LNCAP (cell line): ENCODE measurements around the gene HMGN4.

Experiments
- TF ChIP-seq, protein P1 (sequence below): fragments of 450-650 bp; IDR thresholded peaks from 2 replicates; pipeline ENCODE4 v1.5.1; 2017; ENCODE audit warnings: mild to moderate bottlenecking

Gene HMGN4

DNA sequence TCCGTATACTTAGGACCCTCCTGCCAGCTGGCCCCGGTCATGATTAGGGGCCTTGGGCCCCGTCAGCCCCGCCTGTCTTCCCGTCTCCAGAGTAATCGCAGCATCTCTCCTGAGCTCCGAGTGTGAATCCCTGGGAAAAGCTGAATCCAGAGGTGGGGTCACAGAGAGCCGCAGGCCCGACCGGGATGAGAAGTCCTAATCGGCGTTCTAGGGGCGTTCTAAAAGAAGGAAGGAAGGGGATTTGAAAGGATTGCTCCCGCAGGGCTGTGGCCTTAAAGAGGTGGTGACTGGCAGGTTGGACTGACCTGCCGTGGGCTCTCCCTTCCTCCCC, 371 bp downstream of the HMGN4 start:
- TF ChIP-seq, protein P1, sequence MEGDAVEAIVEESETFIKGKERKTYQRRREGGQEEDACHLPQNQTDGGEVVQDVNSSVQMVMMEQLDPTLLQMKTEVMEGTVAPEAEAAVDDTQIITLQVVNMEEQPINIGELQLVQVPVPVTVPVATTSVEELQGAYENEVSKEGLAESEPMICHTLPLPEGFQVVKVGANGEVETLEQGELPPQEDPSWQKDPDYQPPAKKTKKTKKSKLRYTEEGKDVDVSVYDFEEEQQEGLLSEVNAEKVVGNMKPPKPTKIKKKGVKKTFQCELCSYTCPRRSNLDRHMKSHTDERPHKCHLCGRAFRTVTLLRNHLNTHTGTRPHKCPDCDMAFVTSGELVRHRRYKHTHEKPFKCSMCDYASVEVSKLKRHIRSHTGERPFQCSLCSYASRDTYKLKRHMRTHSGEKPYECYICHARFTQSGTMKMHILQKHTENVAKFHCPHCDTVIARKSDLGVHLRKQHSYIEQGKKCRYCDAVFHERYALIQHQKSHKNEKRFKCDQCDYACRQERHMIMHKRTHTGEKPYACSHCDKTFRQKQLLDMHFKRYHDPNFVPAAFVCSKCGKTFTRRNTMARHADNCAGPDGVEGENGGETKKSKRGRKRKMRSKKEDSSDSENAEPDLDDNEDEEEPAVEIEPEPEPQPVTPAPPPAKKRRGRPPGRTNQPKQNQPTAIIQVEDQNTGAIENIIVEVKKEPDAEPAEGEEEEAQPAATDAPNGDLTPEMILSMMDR = no peak

DNA sequence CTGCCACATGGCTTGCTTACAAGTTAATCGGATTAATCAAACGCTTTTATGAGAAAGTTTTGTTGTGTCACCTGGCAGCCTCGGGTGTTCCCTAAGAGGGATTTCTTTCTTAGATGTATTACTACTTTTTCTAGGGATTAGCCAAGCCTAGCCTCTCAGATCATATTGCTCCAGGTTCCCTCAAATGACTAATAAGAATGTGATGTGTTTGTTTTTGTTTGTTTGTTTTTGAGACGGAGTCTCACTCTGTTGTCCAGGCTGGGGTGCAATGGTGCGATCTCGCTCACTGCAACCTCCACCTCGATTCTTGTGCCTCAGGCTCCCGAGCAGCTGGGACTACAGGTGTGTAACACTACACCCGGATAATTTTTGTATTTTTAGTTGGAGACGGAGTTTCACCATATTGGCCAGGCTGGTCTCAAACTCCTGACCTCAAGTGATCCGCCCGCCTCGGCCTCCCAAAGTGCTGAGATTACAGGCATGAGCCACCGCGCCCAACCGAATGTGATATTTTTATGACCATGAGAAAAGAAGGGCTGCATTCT, 977 bp downstream of the HMGN4 start:
- TF ChIP-seq, protein P1 = no peak

DNA sequence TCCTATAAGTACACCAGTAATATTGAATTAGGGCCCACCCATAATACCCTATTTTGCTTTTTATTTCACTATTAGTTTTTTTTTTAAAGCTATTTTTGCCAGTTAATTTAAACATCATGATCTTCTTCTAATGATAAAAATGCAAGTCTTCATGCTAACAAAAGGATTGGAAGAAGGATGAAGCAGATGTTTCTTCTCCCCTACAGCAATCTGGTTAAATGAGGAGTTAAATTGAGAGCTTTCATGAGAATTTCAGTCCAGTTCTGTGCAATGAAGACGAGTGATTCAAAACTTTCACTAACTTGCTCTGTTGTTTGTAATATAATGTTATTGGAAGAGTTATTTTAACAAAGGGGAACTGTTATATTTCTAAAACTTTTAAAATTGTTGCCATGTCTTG, 3.4 kb downstream of the HMGN4 start:
- TF ChIP-seq, protein P1 = no peak

DNA sequence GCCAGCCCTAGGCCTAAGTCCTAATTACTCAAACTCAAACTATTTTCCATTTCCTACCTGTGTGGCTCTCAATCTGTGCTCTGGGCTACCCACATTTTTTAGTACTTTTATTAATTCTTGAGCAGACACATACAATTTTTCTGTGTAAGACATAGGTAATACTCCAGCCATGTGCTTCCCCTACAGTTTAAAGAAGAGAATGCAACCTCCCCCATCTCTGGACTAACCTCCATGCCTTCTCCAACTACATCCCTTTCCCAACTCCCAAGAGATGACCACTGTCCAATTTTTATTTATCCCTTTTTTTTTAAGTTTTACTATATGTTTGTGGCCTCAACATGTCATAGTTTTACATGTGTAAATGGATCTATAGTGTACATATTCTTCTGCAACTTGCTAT, 5.8 kb downstream of the HMGN4 start:
- TF ChIP-seq, protein P1 = no peak

DNA sequence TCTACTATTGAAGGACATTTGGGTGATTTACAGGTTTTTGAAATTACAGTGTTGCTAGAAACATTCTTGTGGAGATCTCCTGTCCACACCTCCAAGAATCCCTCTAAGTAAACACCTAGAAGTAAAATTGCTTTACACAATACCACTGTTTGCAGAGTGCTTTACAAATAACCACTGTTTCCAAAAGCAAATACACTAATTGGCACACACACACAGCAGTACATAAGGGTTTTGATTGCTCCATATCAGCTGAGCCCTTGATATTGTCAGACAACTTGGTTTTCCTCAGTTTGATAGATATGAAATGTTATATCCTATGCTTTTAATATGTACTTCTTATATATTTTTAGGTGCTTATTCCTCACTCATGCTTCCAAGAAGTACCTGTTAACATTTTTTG, 6.3 kb downstream of the HMGN4 start:
- TF ChIP-seq, protein P1 = no peak

DNA sequence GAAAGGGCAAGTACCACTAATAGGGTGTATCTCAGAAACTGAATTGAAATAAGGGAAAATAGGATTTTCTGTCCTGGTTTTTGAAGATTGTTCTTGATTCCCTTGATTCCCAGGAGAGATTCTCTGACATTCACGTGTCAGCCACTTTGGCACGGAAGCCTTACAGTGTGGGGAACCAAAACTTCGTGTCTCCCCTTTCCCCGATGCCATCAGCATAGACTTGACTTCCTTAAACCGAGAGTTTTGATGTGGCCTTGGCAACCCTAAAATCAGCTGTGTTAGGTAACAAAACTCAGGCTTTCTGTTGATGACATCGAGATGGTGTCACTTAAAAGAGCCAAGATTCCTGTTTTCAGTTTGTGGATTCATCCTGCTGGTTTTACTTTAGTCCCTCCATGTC, 7.5 kb downstream of the HMGN4 start:
- TF ChIP-seq, protein P1 = no peak

DNA sequence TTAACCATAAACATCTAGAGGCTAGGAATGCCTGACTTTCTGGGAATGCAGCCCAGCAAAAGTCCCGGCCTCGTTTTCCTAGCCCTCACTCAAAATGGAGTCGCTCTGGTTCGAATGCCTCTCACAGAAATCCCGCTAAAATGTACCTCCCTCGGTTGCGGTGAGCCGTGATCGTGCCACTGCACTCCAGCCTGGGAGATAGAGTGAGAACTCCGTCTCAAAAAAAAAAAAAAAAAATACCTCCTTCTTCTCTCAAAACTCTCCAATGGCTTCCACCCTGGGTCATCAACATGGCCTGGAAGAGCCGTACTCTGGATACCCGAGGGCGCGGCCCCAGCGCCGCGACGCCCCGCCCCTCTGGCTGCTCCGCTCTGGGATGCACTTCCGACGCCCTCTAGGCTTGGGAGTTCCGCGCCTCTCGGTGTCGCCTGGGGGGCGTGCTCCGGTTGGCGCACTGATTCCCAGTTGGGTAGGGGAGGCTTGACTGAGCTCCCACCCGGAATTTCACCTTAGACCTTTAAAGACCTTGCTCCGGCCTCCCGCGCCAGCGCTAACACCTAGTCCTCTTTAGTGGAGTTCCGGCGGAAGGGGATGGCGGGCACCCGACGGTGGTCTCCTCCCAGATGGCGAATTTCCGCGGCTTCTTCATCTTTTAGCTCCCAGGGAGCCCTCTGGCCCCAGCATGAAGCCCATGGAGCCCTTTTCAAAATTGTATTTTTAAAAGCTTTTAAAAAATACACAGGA, 12.3 kb downstream of the HMGN4 start:
- TF ChIP-seq, protein P1 = no peak

DNA sequence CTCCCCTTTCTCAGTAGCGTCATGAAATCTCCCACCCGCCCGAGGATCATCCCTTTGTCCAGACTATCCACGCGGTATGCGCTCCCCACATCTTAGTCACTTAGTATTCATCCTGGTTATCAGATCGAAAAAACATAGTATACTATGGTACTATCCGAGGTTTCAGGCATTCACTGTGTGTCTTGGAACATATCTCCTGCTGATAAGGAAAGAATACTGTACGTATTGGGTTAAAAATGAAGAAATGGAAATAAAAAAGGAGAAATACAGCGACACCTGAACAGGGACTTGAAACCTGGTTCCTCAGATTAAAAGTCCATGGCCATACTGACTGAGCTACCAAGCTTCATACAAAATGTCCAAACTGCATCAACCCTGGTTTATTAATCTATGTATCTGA, 14.0 kb downstream of the HMGN4 start:
- TF ChIP-seq, protein P1 = no peak
